ENCODE measurements around the gene ABCG5.
A peak's percentile ranks its signal among the peaks of the same experiment; 100 is the strongest.

Gene ABCG5

GRCh38 chr2:43841949-43842865 lies 3.6 kb upstream of the ABCG5 start:
- DNase-seq = no peak

GRCh38 chr2:43840965-43841364 lies 2.3 kb upstream of the ABCG5 start:
- no peak for DNase-seq

GRCh38 chr2:43839776-43840564 lies 1.3 kb upstream of the ABCG5 start:
- DNase-seq = no peak

GRCh38 chr2:43837831-43838559 lies 644 bp downstream of the ABCG5 start:
- no peak for DNase-seq

- DNase-seq = no peak
Observed at GRCh38 chr2:43837033-43837432, 1.6 kb downstream of the ABCG5 start.

GRCh38 chr2:43832457-43832856 lies 6.2 kb downstream of the ABCG5 start:
- no peak for DNase-seq

GRCh38 chr2:43831543-43832294 lies 6.9 kb downstream of the ABCG5 start:
- DNase-seq = peak; percentile 43

- no peak for DNase-seq
Observed at GRCh38 chr2:43826305-43827250, 12.1 kb downstream of the ABCG5 start.

- DNase-seq = no peak
Observed at GRCh38 chr2:43825841-43826240, 12.8 kb downstream of the ABCG5 start.

GRCh38 chr2:43824951-43825493 lies 13.6 kb downstream of the ABCG5 start:
- DNase-seq = no peak

GRCh38 chr2:43824512-43824911 lies 14.1 kb downstream of the ABCG5 start:
- no peak for DNase-seq

GRCh38 chr2:43823751-43824150 lies 14.9 kb downstream of the ABCG5 start:
- no peak for DNase-seq

GRCh38 chr2:43822839-43823238 lies 15.8 kb downstream of the ABCG5 start:
- no peak for DNase-seq

GRCh38 chr2:43819491-43820163 lies 19.0 kb downstream of the ABCG5 start:
- DNase-seq = no peak

GRCh38 chr2:43818761-43819160 lies 19.9 kb downstream of the ABCG5 start:
- DNase-seq = no peak

- DNase-seq = no peak
Observed at GRCh38 chr2:43814711-43815110, 23.9 kb downstream of the ABCG5 start.

- DNase-seq = no peak
Observed at GRCh38 chr2:43812947-43813346, 25.7 kb downstream of the ABCG5 start.

GRCh38 chr2:43812006-43812405 lies 26.6 kb downstream of the ABCG5 start:
- no peak for DNase-seq

GRCh38 chr2:43810888-43811287 lies 27.8 kb downstream of the ABCG5 start:
- no peak for DNase-seq

GRCh38 chr2:43810452-43810851 lies 28.2 kb downstream of the ABCG5 start:
- DNase-seq = no peak

GRCh38 chr2:43806719-43807031 lies 32.0 kb downstream of the ABCG5 start:
- DNase-seq = no peak

Measured in NCI-H69 (cell line).